ENCODE data around the gene PRUNE1.

Gene PRUNE1

DNA sequence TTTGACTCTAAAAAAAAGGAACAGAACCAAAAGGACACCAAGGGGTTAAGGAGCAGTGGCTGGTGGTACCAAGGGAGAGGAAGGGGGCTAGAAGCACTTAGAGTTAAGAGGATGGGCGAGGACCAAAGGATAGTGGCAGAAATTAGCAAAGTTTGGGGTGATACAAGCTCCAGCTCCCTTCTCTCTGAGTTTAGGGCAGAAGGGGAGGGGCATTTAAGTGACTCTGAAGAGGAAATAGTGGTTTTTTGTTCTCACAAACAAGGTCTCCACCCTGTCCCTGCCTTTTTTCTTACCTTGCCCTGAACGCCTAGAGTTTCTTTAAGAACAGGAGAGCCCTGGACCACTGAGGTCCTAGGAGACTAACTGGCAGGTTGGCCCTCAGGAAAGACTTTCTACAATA is 47.9 kb downstream of the PRUNE1 start:
- no peak overlapping the region for H3K4me3 ChIP-seq (ENCODE audit: low read depth, low read length)
- DNase-seq (ENCODE audit: low read depth, low spot score): no peak
- TF ChIP-seq, protein P1, sequence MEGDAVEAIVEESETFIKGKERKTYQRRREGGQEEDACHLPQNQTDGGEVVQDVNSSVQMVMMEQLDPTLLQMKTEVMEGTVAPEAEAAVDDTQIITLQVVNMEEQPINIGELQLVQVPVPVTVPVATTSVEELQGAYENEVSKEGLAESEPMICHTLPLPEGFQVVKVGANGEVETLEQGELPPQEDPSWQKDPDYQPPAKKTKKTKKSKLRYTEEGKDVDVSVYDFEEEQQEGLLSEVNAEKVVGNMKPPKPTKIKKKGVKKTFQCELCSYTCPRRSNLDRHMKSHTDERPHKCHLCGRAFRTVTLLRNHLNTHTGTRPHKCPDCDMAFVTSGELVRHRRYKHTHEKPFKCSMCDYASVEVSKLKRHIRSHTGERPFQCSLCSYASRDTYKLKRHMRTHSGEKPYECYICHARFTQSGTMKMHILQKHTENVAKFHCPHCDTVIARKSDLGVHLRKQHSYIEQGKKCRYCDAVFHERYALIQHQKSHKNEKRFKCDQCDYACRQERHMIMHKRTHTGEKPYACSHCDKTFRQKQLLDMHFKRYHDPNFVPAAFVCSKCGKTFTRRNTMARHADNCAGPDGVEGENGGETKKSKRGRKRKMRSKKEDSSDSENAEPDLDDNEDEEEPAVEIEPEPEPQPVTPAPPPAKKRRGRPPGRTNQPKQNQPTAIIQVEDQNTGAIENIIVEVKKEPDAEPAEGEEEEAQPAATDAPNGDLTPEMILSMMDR (IDR thresholded peaks at IDR 0.05; ENCODE audit: insufficient read depth, low read length, missing control alignments): no peak
- POLR2A ChIA-PET: no interaction called here
- CTCF ChIA-PET: interaction anchor here (1.0 to 1.1 kb wide), 3 partner anchors 11 to 43 kb away, joined by 3 read pairs; no protein-coding TSS in a partner anchor

DNA sequence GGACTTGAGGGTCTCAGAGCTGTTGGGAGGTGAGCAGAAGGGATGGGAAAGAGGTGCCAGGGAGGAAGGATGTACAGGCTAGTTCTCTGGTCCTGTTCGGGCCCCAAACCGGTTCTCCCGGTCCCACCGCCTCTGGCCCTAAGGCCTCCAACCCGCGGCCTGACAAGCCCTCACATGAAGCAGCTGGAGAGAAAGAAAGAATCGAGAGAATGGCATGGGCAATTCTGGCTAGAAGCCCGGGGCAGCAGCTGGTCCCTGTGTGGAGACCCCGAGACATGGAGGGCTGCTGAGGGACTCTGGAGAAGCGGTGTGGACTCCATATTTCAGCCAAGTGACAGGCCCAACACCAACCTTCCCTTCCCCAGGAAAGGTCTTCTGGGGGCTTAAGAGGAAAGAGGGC is 50.4 kb downstream of the PRUNE1 start:
- ChIA-PET CTCF (interaction anchor here (0.6 to 4.9 kb wide), 7 partner anchors 8 to 193 kb away, joined by 3 to 26 read pairs (median 6); partner anchors contain the start of genes C1orf56 and GABPB2), POLR2A (interaction anchor here (6.5 kb wide), 1 partner anchor 10 kb away, joined by 56 read pairs; the partner anchor contains the start of gene C1orf56)
- H3K4me3 ChIP-seq (ENCODE audit: low read depth, low read length): peak overlapping the region; percentile 94
- TF ChIP-seq, protein P1 (IDR thresholded peaks at IDR 0.05; ENCODE audit: insufficient read depth, low read length, missing control alignments): no peak
- no peak for DNase-seq (ENCODE audit: low read depth, low spot score)

DNA sequence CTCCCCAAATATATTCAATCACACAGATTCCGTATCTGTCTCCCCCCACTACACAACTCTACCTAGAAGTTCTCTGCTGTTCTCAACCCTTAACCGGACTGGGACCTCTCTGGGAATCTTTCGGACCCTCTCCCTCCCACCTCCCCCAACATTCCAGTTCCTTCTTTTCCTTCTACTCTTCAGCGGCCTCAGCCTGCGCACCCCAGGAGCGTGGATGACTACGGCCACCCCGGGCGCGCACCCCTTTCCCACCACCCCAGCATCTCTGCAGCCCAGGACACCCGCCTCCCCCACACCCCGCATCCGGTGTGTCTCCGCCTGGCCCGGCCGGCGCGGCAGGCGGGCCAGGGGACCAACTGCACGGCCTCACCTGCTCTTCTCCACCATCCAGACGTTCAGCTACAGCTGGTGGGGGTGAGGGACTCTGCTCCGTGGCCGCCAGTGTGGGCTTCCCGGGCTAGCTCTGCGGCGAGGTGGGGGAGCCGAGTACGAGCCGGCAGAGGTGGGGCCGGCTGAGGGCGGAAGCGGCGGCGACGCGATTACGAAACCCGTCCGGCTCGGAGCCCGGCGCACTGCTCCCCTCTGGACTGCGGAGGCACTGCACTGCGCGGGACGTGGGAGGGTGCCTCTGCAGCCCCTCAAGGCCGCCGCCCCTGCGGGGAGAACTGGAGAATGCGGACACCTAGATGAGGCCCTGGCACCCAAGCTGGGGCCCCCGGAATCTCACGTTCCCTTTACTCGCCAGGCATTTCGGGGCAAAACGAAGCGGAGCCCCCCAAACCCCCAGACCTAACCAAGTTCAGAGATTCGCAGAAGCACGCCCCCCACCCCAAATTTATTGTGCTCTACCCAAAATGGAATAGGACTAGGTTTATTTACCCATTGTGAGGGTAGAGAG is 51.1 kb downstream of the PRUNE1 start, which contains the start of gene CDC42SE1:
TSS of gene CDC42SE1 (minus strand) at position 514 of the 898 bp plus-strand sequence. CDS start 3,892 bp downstream, outside the sequence.
- H3K4me3 ChIP-seq (ENCODE audit: low read depth, low read length): peak within 1 kb of the TSS; percentile 94
- DNase-seq (ENCODE audit: low read depth, low spot score): peak; percentile 10
- TF ChIP-seq, protein P1 (IDR thresholded peaks at IDR 0.05; ENCODE audit: insufficient read depth, low read length, missing control alignments): peak; percentile 92
- POLR2A ChIA-PET: interaction anchor here (0.8 to 6.5 kb wide), 2 partner anchors 10 to 11 kb away, joined by 3 to 56 read pairs; partner anchors contain the start of genes C1orf56 and GABPB2
- CTCF ChIA-PET: interaction anchor here (0.9 to 4.9 kb wide), 7 partner anchors 9 to 193 kb away, joined by 3 to 26 read pairs (median 6); partner anchors contain the start of genes C1orf56 and GABPB2

DNA sequence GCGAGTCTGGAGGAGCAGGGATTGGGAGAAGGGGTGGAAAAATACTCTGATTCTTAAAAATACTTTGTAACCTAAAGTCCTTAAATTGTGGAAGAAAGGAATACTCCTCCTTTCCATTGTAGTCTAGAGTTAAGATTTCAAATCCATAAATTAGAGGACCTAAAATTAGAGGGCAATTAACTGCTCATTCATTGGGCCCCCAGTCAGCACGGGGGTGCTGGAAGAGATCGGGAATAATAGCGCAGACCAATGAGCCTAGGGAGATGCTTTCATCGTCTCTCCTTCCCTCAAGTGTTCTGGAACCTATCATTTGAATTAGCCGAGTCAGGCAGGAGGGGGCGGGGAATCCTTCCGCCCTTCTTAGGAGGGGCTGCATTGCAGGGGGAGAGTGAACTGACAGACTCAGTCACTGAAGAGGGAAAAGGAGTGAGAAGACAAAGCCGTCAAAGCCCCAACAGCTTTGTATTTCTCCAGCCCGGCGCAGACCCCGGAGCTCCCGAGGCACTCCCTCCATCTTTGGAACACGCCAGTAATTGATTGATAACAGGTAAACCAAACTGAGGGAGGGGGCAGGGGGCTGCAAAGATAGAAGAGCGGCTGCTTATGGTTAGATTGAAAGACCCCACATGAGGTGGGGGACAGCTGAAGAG is 51.9 kb downstream of the PRUNE1 start, which contains the start of gene MLLT11:
TSS of gene MLLT11 (plus strand) at position 391 of the 650 bp plus-strand sequence. CDS start 6,828 bp downstream, outside the sequence.
- ChIA-PET POLR2A (interaction anchor here (0.5 to 6.5 kb wide), 4 partner anchors 11 to 430 kb away, joined by 3 to 56 read pairs (median 4); partner anchors contain the start of genes C1orf56, ENSA and GABPB2), CTCF (interaction anchor here (0.6 to 4.9 kb wide), 9 partner anchors 10 to 95 kb away, joined by 3 to 31 read pairs (median 5); partner anchors contain the start of genes C1orf56 and GABPB2)
- DNase-seq (ENCODE audit: low read depth, low spot score): peak; percentile 21
- TF ChIP-seq, protein P1 (IDR thresholded peaks at IDR 0.05; ENCODE audit: insufficient read depth, low read length, missing control alignments): no peak
- H3K4me3 ChIP-seq (ENCODE audit: low read depth, low read length): peak within 1 kb of the TSS; percentile 94

DNA sequence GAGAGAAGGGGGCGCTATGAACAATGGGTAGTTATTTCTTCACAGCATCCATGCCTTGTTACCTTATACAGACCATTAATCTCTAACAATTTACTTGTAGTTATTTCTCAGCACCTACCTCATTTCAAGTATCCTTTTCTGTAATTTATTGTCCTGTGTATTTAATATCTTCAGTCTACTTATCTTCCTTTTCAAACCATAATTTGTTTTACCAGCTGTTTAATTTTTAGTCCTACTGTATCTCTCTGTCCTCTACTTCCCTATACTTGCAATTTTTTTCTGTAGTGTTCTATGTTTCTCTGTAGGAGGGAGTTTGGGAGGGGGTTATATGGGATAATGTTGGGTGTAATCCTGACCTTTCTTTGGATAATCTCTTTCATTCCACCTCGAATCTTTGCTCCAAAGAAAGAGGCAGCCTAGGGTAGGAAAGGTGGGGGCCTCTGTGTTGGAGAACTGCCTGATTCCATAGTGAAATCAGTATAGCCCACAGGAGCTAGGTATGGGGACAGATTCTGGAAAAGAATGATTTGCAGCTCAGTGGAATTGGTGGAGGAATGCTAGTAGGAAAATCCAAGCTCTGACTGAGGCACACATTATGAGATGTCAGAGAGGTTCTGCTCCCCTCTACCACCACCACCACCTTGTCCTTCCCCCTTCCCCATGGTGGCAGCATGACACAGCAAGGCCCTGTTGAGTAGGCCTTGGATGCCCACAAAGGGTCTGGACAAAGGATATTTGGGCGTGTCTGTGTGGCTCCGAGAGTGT is 52.6 kb downstream of the PRUNE1 start:
- DNase-seq (ENCODE audit: low read depth, low spot score): no peak
- H3K4me3 ChIP-seq (ENCODE audit: low read depth, low read length): peak overlapping the region; percentile 94
- TF ChIP-seq, protein P1 (IDR thresholded peaks at IDR 0.05; ENCODE audit: insufficient read depth, low read length, missing control alignments): no peak
- ChIA-PET POLR2A (interaction anchor here (0.5 to 6.5 kb wide), 4 partner anchors 12 to 431 kb away, joined by 3 to 56 read pairs (median 4); partner anchors contain the start of genes C1orf56, ENSA and MINDY1), CTCF (interaction anchor here (0.6 to 4.9 kb wide), 10 partner anchors 10 to 312 kb away, joined by 3 to 31 read pairs (median 4); partner anchors contain the start of genes C1orf56 and GABPB2)
